CD4-positive, CD25-positive, alpha-beta regulatory T cell (primary cell): Measurements from ENCODE around the gene SMPD4. TPM values are rescaled to one million over a fixed set of nuclear protein-coding genes. Genes with fewer than 3 reads are reported as not detected.
"Not testable (repeated sequence)": the region's sequence is repeated elsewhere in the genome, so short reads cannot be mapped to it uniquely, and the experiment has no call there.

ENCODE experiments used
- ATAC-seq, 2 donors: fragments of 150-1000 bp; cut with Tn5 transposase; one replicate each; pipeline ENCODE4 v1.10.0; 2021; ENCODE audit warnings: low read depth in 2 of 2, moderate number of reproducible peaks in 2 of 2, moderate library complexity in 1 of 2
- DNase-seq, 3 donors: peaks; one replicate each; pipeline versions ENCODE4 v3.0.0 to v3.0.0-alpha.2; 2012 to 2022; ENCODE audit warnings: mixed read lengths in 1 of 3
- H3K27ac ChIP-seq: one replicate; pipeline ENCODE4 v1.7.0; 2013; ENCODE audit warnings: mild to moderate bottlenecking, low read length; ENCODE audit not compliant: insufficient read depth, poor library complexity, severe bottlenecking
- H3K27me3 ChIP-seq: one replicate; pipeline ENCODE4 v1.7.0; 2013; ENCODE audit warnings: low read length; ENCODE audit not compliant: control insufficient read depth, insufficient read depth
- H3K36me3 ChIP-seq: one replicate; pipeline ENCODE4 v1.7.0; 2013; ENCODE audit warnings: mild to moderate bottlenecking, low read length, moderate library complexity; ENCODE audit not compliant: control insufficient read depth, insufficient read depth
- H3K4me1 ChIP-seq: 2 replicates; pipeline ENCODE4 v1.7.0; 2013; ENCODE audit warnings: mild to moderate bottlenecking, low read length; ENCODE audit not compliant: insufficient read depth, control insufficient read depth, poor library complexity, severe bottlenecking
- H3K4me3 ChIP-seq: one replicate; pipeline ENCODE4 v1.7.0; 2013; ENCODE audit warnings: low read depth, mild to moderate bottlenecking, low read length, moderate library complexity
- H3K9me3 ChIP-seq, 2 experiments: 1 replicate in 1 of 2; 2 replicates in 1 of 2; pipeline ENCODE4 v1.7.0; 2013; ENCODE audit warnings: low read length in 2 of 2, mild to moderate bottlenecking in 1 of 2, moderate library complexity in 1 of 2; ENCODE audit not compliant: control insufficient read depth in 2 of 2
- H3K27ac Mint-ChIP-seq, 3 donors: one replicate each; pipeline ENCODE4 v1.8.0; 2020 to 2022; ENCODE audit warnings: mild to moderate bottlenecking in 3 of 3, mixed read lengths in 3 of 3, moderate library complexity in 2 of 3
- H3K27me3 Mint-ChIP-seq: one replicate; pipeline ENCODE4 v1.8.0; 2022; ENCODE audit warnings: mild to moderate bottlenecking, mixed read lengths
- H3K36me3 Mint-ChIP-seq: one replicate; pipeline ENCODE4 v1.8.0; 2020; ENCODE audit warnings: mixed read lengths
- H3K4me1 Mint-ChIP-seq, 4 donors: one replicate each; pipeline ENCODE4 v1.8.0; 2020 to 2022; ENCODE audit warnings: mixed read lengths in 4 of 4, mild to moderate bottlenecking in 1 of 4
- H3K4me3 Mint-ChIP-seq, 4 donors: one replicate each; pipeline ENCODE4 v1.8.0; 2020 to 2022; ENCODE audit warnings: mild to moderate bottlenecking in 4 of 4, mixed read lengths in 4 of 4, moderate library complexity in 3 of 4
- H3K9me3 Mint-ChIP-seq, 7 donors: one replicate each; pipeline ENCODE4 v1.8.0; 2020 to 2022; ENCODE audit warnings: mixed read lengths in 7 of 7, mild to moderate bottlenecking in 3 of 7, moderate library complexity in 2 of 7
- polyA plus RNA-seq, 4 donors: library from polyadenylated mRNA; unstranded; fragments of 300-500 nt; fragmentation: Illumina TruSeq; gene quantifications; one replicate each; pipeline ENCODE4 v1.2.3, GENCODE V29; 2021
- total RNA-seq: library from RNA; stranded (reverse); gene quantifications from one replicate; pipeline ENCODE4 v1.2.3, GENCODE V29; 2022

Gene SMPD4
- total and polyA plus RNA-seq, 5 donors from 2014 or later = 22.4 to 78.7 (median 31.3) TPM

GRCh38 chr2:130135692-130136541 is 45.5 kb downstream of the SMPD4 start:
- Histone ChIP-seq H3K27me3 (no peaks in the 10 kb centered on the region), H3K27ac (no peak overlapping the region), H3K4me3 (no peak overlapping the region), H3K9me3 (no peaks in the 10 kb centered on the region), H3K4me1 (no peaks in the 10 kb centered on the region), H3K36me3 (no peaks in the 10 kb centered on the region)
- Mint-ChIP-seq H3K4me1 (no peaks in the 10 kb centered on the region), H3K9me3 (no peaks in the 10 kb centered on the region), H3K4me3 (no peak overlapping the region), H3K27me3 (peaks cover 4% of the 10 kb centered on the region), H3K36me3 (no peaks in the 10 kb centered on the region), H3K27ac (no peak overlapping the region)
- no peak for ATAC-seq
- DNase-seq = no peak

- H3K4me1 Mint-ChIP-seq = not testable (repeated sequence)
These were observed 52.1 kb downstream of the SMPD4 start, which contains the start of gene POTEF for GRCh38 chr2:130129120-130129829. Gene POTEF (minus strand): TSS chr2:130129222. CDS start chr2:130120515, 8,707 bp downstream.

GRCh38 chr2:130128464-130128863 is 52.9 kb downstream of the SMPD4 start:
- H3K4me3 ChIP-seq, H3K27ac Mint-ChIP-seq, H3K9me3 ChIP-seq, DNase-seq, H3K9me3 Mint-ChIP-seq, H3K36me3 ChIP-seq, H3K27me3 ChIP-seq, H3K4me3 Mint-ChIP-seq, H3K36me3 Mint-ChIP-seq, H3K4me1 ChIP-seq, H3K27me3 Mint-ChIP-seq, H3K4me1 Mint-ChIP-seq, H3K27ac ChIP-seq: not testable (repeated sequence)
- ATAC-seq = peak in 1 of 2 donors; percentile 14

More at GRCh38 chr2:130129120-130129829, 52.1 kb downstream of the SMPD4 start, which contains the start of gene POTEF:
- H3K27me3 ChIP-seq, ATAC-seq, H3K36me3 ChIP-seq, H3K36me3 Mint-ChIP-seq, H3K4me1 ChIP-seq, H3K27ac ChIP-seq, DNase-seq, H3K4me3 Mint-ChIP-seq, H3K27ac Mint-ChIP-seq, H3K9me3 ChIP-seq, H3K27me3 Mint-ChIP-seq, H3K4me3 ChIP-seq, H3K9me3 Mint-ChIP-seq: not testable (repeated sequence)

GRCh38 chr2:130127726-130128125 is 53.7 kb downstream of the SMPD4 start:
- H3K27ac Mint-ChIP-seq, H3K36me3 ChIP-seq, H3K4me3 ChIP-seq, DNase-seq, H3K27me3 Mint-ChIP-seq, ATAC-seq, H3K4me1 Mint-ChIP-seq, H3K36me3 Mint-ChIP-seq, H3K9me3 ChIP-seq, H3K4me3 Mint-ChIP-seq, H3K27ac ChIP-seq, H3K27me3 ChIP-seq, H3K4me1 ChIP-seq, H3K9me3 Mint-ChIP-seq: not testable (repeated sequence)

- not testable (repeated sequence) for H3K4me3 ChIP-seq, H3K4me3 Mint-ChIP-seq, H3K9me3 Mint-ChIP-seq, H3K36me3 ChIP-seq, H3K4me1 ChIP-seq, H3K9me3 ChIP-seq, ATAC-seq, H3K27ac ChIP-seq, H3K27me3 Mint-ChIP-seq, H3K36me3 Mint-ChIP-seq, DNase-seq, H3K27me3 ChIP-seq, H3K27ac Mint-ChIP-seq, H3K4me1 Mint-ChIP-seq
These were observed 60.5 kb downstream of the SMPD4 start for GRCh38 chr2:130120924-130121323.

- H3K4me1 ChIP-seq, H3K36me3 Mint-ChIP-seq, H3K9me3 Mint-ChIP-seq, H3K27ac ChIP-seq, H3K9me3 ChIP-seq, H3K27me3 Mint-ChIP-seq, DNase-seq, H3K27ac Mint-ChIP-seq, H3K4me3 Mint-ChIP-seq, H3K36me3 ChIP-seq, ATAC-seq, H3K27me3 ChIP-seq, H3K4me1 Mint-ChIP-seq, H3K4me3 ChIP-seq: not testable (repeated sequence)
These were observed 78.6 kb downstream of the SMPD4 start for GRCh38 chr2:130102597-130103363.
